ENCODE data around the gene CD22. TPM values are rescaled to one million over a fixed set of nuclear protein-coding genes. Genes with fewer than 3 reads are reported as not detected.

CD22 gene
- total and polyA plus RNA-seq, 2 donors (not counting 1 experiment from before 2014, with no cell fraction given) = 692 to 1,437 TPM

DNA sequence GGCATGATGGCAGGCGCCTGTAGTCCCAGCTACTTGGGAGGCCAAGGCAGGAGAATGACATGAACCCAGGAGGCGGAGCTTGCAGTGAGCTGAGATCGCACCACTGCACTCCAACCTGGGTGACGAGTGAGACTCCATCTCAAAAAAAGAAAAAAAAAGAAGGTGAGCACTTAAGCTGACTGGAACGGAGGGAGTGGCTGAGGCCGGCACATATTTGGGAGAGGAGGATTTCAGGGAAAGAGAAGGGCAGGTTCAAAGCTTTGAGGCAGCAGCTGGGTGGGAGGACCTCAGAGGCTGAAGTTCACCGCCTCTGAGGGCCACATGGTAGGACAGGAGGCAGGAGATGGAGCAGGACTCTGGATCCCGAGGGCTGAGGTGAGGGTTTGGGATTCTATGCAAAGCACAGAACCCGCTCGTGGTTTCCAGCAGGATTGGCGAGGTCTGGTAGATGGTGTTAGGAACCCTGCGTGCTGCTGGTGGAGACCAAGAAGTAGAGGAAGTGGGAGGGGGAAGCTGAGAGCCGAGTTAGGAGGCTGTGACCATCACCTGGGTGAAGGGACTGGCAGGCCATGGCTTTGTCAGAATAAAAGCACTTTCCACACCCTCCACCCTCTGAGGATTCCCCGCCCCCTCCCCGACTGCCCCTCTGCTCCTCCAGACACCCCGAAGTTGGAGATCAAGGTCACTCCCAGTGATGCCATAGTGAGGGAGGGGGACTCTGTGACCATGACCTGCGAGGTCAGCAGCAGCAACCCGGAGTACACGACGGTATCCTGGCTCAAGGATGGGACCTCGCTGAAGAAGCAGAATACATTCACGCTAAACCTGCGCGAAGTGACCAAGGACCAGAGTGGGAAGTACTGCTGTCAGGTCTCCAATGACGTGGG, 8.4 kb downstream of the CD22 start:
- H3K79me2 ChIP-seq (ENCODE audit: control insufficient read depth, insufficient read depth, low read length) = peaks cover 86% of the 10 kb centered on the region
- DNase-seq = peak; percentile 52
- 88% methylated on average over 17 of the region's 25 CpGs for WGBS (ENCODE audit: insufficient coverage)
- Mint-ChIP-seq H3K4me1 (peaks cover 81% of the 10 kb centered on the region), H3K9me3 (ENCODE audit: insufficient read depth) (no peaks in the 10 kb centered on the region), H3K27ac (peak overlapping the region; percentile 88), H3K27me3 (no peaks in the 10 kb centered on the region), H3K4me3 (peak overlapping the region; percentile 47)
- peaks cover 7 to 95% of the 10 kb centered on the region in 2 experiments for H3K36me3 ChIP-seq (replicated peaks in 1 of 2; ENCODE audit: control extremely low read depth in 1 of 2, control insufficient read depth in 1 of 2, extremely low read depth in 1 of 2, insufficient read depth in 2 of 2, low read length in 1 of 2)
- CTCF ChIA-PET = interaction anchor here (1.1 to 1.4 kb wide), 2 partner anchors 11 to 18 kb away, joined by 4 read pairs; partner anchors contain the start of gene FFAR1
- ATAC-seq (ENCODE audit: low read depth) = peak; percentile 61
- no peaks in the 10 kb centered on the region for H3K9me3 ChIP-seq (ENCODE audit: control extremely low read depth in 1 of 3, control insufficient read depth in 2 of 3, insufficient read depth in 1 of 3, low read length in 2 of 3)
- no peaks in the 10 kb centered on the region for H3K27me3 ChIP-seq (replicated peaks in 1 of 4; ENCODE audit: control extremely low read depth in 1 of 4, control insufficient read depth in 3 of 4, insufficient read depth in 4 of 4, low read length in 3 of 4)
- peak overlapping the region; percentile 47 to 54 for H3K27ac ChIP-seq (ENCODE audit: low read length in 2 of 2)
- H3K4me1 ChIP-seq (ENCODE audit: control insufficient read depth in 2 of 2, insufficient read depth in 2 of 2, low read length in 2 of 2) = peaks cover 76 to 93% of the 10 kb centered on the region in 2 donors
- H2AFZ ChIP-seq (ENCODE audit: insufficient read depth, low read depth, low read length, poor library complexity, severe bottlenecking) = no peak overlapping the region
- H3K4me2 ChIP-seq (replicated peaks; ENCODE audit: low read depth, low read length, poor library complexity, severe bottlenecking) = peak overlapping the region; percentile 58
- intact Hi-C loops (cut with micrococcal nuclease) = no loop called here
- no peak overlapping the region for H3K9ac ChIP-seq (ENCODE audit: low read length)
- POLR2A ChIA-PET = interaction anchor here (0.6 to 0.8 kb wide), 3 partner anchors 9 to 49 kb away, joined by 3 read pairs; no protein-coding TSS in a partner anchor
- TF ChIP-seq, protein P1, sequence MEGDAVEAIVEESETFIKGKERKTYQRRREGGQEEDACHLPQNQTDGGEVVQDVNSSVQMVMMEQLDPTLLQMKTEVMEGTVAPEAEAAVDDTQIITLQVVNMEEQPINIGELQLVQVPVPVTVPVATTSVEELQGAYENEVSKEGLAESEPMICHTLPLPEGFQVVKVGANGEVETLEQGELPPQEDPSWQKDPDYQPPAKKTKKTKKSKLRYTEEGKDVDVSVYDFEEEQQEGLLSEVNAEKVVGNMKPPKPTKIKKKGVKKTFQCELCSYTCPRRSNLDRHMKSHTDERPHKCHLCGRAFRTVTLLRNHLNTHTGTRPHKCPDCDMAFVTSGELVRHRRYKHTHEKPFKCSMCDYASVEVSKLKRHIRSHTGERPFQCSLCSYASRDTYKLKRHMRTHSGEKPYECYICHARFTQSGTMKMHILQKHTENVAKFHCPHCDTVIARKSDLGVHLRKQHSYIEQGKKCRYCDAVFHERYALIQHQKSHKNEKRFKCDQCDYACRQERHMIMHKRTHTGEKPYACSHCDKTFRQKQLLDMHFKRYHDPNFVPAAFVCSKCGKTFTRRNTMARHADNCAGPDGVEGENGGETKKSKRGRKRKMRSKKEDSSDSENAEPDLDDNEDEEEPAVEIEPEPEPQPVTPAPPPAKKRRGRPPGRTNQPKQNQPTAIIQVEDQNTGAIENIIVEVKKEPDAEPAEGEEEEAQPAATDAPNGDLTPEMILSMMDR (IDR thresholded peaks at IDR 0.05) = no peak
- no peak for TF ChIP-seq EZH2 (IDR thresholded peaks at IDR 0.05; ENCODE audit: borderline replicate concordance, insufficient read depth, low read depth, low read length, poor library complexity, severe bottlenecking)
- H3K4me3 ChIP-seq (ENCODE audit: control extremely low read depth in 1 of 5, extremely low read depth in 1 of 5, insufficient read depth in 1 of 5, low read depth in 2 of 5, low read length in 4 of 5) = peak overlapping the region in 1 of 5 experiments; percentile 11
- H4K20me1 ChIP-seq (ENCODE audit: control insufficient read depth, insufficient read depth, low read length, poor library complexity, severe bottlenecking) = peaks cover 100% of the 10 kb centered on the region

DNA sequence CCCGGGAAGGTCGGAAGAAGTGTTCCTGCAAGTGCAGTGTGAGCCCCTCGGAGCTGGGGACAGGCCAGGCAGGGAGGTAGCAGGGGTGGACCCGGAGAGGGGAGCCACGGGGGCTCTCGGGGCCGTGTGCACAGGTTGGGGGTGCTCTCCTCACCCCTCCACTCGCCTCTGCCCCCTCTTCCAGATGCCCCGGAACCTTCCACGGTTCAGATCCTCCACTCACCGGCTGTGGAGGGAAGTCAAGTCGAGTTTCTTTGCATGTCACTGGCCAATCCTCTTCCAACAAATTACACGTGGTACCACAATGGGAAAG, 9.0 kb downstream of the CD22 start:
- no peak overlapping the region for H2AFZ ChIP-seq (ENCODE audit: insufficient read depth, low read depth, low read length, poor library complexity, severe bottlenecking)
- no peaks in the 10 kb centered on the region for H3K27me3 Mint-ChIP-seq
- H4K20me1 ChIP-seq (ENCODE audit: control insufficient read depth, insufficient read depth, low read length, poor library complexity, severe bottlenecking) = peaks cover 100% of the 10 kb centered on the region
- H3K4me2 ChIP-seq (replicated peaks; ENCODE audit: low read depth, low read length, poor library complexity, severe bottlenecking) = peak overlapping the region; percentile 58
- H3K27ac Mint-ChIP-seq = peak overlapping the region; percentile 88
- WGBS (ENCODE audit: insufficient coverage) = 92% methylated on average over 7 of the region's 13 CpGs
- DNase-seq = no peak
- H3K79me2 ChIP-seq (ENCODE audit: control insufficient read depth, insufficient read depth, low read length) = peaks cover 80% of the 10 kb centered on the region
- H3K9me3 Mint-ChIP-seq (ENCODE audit: insufficient read depth) = no peaks in the 10 kb centered on the region
- POLR2A ChIA-PET = no interaction called here
- peaks cover 7 to 93% of the 10 kb centered on the region in 2 experiments for H3K36me3 ChIP-seq (replicated peaks in 1 of 2; ENCODE audit: control extremely low read depth in 1 of 2, control insufficient read depth in 1 of 2, extremely low read depth in 1 of 2, insufficient read depth in 2 of 2, low read length in 1 of 2)
- H3K4me3 Mint-ChIP-seq = no peak overlapping the region
- CTCF ChIA-PET = interaction anchor here (1.4 kb wide), 1 partner anchor 10 kb away, joined by 4 read pairs; the partner anchor contains the start of gene FFAR1
- H3K9ac ChIP-seq (ENCODE audit: low read length) = no peak overlapping the region
- H3K27me3 ChIP-seq (replicated peaks in 1 of 4; ENCODE audit: control extremely low read depth in 1 of 4, control insufficient read depth in 3 of 4, insufficient read depth in 4 of 4, low read length in 3 of 4) = no peaks in the 10 kb centered on the region
- H3K4me1 Mint-ChIP-seq = peaks cover 78% of the 10 kb centered on the region
- TF ChIP-seq, protein P1 (IDR thresholded peaks at IDR 0.05) = no peak
- TF ChIP-seq EZH2 (IDR thresholded peaks at IDR 0.05; ENCODE audit: borderline replicate concordance, insufficient read depth, low read depth, low read length, poor library complexity, severe bottlenecking) = no peak
- intact Hi-C loops (cut with micrococcal nuclease) = no loop called here
- H3K4me3 ChIP-seq (ENCODE audit: control extremely low read depth in 1 of 5, extremely low read depth in 1 of 5, insufficient read depth in 1 of 5, low read depth in 2 of 5, low read length in 4 of 5) = no peak overlapping the region
- no peak for ATAC-seq (ENCODE audit: low read depth)
- peak overlapping the region; percentile 16 to 54 for H3K27ac ChIP-seq (ENCODE audit: low read length in 2 of 2)
- H3K9me3 ChIP-seq (ENCODE audit: control extremely low read depth in 1 of 3, control insufficient read depth in 2 of 3, insufficient read depth in 1 of 3, low read length in 2 of 3) = no peaks in the 10 kb centered on the region
- H3K4me1 ChIP-seq (ENCODE audit: control insufficient read depth in 2 of 2, insufficient read depth in 2 of 2, low read length in 2 of 2) = peaks cover 73 to 91% of the 10 kb centered on the region in 2 donors
